ENCODE data around the gene KCTD1.

- TF ChIP-seq CTCF (conservative IDR thresholded peaks at IDR 0.05; ENCODE audit: low read depth, low read length): no peak
- no peak for TF ChIP-seq EZH2 (IDR thresholded peaks at IDR 0.05; ENCODE audit: borderline replicate concordance, low read depth, low read length, poor library complexity, severe bottlenecking)
Measured at GRCh38 chr18:26460449-26461091, 87.8 kb downstream of the KCTD1 start.
